ENCODE measurements around the gene IL19.

DNA sequence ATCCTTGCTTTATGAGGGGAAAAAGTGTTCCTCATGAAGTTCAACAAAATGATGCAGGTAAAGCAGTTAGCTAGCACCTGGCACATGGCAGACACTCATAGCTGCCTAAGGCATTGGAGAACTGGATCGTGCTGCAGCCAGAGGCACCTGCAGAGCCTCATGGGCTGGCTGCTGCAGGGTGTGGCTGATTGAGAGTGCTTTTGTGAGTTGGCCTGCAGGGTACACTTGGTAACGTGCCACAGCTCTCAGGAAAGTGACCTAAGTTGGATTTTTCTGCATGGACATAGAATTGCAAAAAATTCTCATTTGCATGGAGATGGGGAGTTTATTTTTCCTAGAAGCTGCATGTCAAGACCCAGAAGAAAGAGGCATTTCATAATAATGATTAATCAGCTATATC is 63.2 kb downstream of the IL19 start:
- TF ChIP-seq CTCF (IDR thresholded peaks at IDR 0.05) (no peak), EP300 (IDR thresholded peaks at IDR 0.05) (no peak), POLR2AphosphoS5 (IDR thresholded peaks at IDR 0.05) (no peak), POLR2A (IDR thresholded peaks at IDR 0.05; ENCODE audit: low read depth) (no peak)

All from esophagus muscularis mucosa (tissue), 4 donors.